NCI-H2171 treated with DMSO at 0.1 percent for 48 hours (cell line): ENCODE results near the gene MTUS2.

Source experiments
- DNase-seq: peaks from one replicate; lab custom pipeline; 2025; lab: John Stamatoyannopoulos, UW

MTUS2 gene

GRCh38 chr13:29108068-29108786, 288.1 kb downstream of the MTUS2 start:
- DNase-seq, result no peak

DNA sequence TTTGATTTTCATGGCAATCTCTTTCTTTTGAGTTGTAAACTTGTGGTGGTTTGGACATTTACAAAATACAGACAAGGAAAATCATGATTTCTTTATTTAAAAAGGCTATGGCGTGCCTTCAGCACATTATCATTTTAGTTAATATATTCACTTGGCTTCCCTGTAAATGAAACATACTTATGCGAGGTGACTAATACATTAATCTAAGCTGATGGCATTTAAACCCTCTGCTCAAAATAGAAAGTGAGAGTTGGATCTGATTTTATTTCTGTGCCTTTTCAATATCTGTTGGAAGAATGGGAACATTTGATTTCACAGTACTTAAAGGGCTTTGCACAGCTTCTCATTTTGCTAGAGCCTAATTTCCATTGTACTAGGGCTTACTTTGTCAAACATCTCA, 289.8 kb downstream of the MTUS2 start:
- DNase-seq, result no peak

DNA sequence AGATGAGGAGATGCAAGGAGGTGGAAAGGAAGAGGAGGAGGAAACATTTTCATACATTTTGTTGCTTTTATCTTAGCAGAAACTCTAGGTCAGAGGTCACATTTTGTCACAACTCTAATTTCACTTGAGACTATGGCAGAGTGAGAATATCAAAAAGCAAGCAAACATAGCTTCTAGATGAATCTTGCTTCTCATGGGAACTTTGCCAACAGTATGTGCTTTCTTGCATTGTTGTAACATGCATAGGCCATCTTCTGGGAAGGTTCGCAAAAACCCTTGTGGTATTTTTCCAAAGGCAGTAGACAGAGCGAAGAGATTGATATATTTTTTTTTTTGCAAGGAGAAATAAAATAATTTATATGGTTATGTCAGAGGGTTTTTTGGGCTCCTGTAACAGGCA, 291.3 kb downstream of the MTUS2 start:
- no peak for DNase-seq

DNA sequence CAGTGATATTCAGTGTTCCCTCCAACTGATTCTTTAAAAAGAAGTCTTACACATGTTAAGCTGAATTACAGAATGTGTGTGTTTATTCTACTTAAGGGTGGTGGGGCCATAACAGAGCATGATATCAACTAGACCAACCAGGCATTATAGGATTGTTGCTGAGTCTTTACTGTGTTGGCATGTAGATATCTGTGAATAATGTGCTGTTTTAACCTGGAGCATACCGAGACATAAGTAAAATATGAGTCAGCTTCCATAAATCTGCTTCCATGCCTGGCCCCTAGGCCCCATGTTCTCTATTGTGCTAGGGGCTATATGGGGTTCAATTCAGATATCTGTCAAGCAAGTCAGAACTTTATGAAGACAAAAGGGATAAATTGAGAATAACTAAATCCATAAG, 295.7 kb downstream of the MTUS2 start:
- DNase-seq, result no peak

GRCh38 chr13:29117663-29118062, 297.5 kb downstream of the MTUS2 start:
- DNase-seq, result no peak

- DNase-seq, result no peak
These were observed 298.3 kb downstream of the MTUS2 start for GRCh38 chr13:29118471-29118870.

DNA sequence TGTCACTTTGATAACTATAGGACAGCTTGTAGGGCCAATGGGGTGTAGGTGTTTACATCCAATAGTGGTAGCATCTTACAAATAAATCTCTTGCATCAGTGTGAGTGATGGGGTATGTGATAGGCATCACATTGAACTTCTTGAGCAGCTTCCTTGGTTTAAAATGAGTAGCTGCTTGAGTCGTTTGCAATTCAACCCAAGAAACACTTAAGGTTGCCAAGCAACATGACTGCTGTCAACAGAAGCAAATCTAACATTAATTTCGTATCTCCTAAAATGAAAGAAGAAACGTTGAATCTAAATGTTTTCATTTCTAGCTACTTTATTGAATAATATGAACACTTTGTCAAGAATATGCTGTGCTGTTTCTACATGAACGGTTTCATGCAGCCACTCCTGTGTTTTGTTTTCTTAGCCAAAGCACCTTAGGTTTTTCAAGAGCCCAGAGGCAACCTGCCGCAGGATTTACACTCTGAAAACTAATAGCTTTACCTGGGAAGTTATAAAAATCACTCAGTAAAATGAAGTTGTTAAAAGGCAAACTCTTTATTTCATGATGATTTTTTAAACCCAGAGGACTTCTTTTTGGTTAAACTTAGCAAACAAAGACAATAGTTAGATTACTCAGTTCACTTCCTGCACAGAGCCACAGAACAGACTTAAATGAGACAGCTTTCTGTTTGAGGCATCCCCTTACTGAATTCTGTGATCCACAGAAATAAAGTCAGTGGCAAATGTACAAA, 305.2 kb downstream of the MTUS2 start:
- DNase-seq, result no peak

DNA sequence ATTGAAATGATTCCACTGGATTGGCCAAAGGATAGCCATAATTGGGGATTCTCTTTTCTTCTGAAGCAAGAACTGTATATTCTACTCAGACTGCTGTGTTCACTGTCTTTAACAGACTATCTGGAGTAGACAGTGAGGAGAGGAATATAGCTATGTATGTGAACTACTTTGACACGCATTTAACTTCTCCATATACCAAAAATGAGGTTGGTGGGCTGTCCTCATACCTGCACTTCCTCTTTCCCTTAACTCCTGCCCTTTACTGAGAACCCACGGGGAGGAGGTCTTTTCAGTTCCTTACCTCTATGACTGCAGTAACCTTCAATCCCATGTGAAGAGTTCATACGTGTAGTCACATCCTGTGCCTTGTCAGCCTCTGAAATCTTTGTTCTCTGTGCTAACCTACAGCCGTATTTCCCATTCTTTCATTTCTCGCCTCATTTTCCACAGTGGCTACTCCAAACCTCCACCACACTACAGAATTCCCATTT, 305.8 kb downstream of the MTUS2 start:
- DNase-seq, result no peak

DNA sequence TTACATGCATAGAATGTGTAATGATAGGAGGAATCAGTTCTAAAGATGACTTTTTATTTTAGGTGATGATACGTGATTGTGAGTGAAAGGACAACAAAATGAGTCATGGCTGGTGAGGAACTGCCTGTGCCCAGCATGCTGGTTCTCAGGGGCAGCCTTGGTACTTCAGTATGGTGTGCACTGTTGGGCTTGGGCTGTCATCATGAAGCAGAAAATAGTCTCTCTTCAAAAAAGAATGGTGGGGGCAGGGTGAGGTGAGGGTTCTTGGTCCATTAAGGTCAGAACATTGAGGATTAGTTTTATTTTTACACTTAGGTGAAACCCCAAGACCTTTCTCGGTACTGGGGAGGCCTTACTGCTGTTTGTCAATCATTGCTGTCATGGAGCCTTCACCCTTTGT, 309.5 kb downstream of the MTUS2 start:
- no peak for DNase-seq

- DNase-seq, result no peak
These were observed 311.0 kb downstream of the MTUS2 start for GRCh38 chr13:29131159-29131558.

DNA sequence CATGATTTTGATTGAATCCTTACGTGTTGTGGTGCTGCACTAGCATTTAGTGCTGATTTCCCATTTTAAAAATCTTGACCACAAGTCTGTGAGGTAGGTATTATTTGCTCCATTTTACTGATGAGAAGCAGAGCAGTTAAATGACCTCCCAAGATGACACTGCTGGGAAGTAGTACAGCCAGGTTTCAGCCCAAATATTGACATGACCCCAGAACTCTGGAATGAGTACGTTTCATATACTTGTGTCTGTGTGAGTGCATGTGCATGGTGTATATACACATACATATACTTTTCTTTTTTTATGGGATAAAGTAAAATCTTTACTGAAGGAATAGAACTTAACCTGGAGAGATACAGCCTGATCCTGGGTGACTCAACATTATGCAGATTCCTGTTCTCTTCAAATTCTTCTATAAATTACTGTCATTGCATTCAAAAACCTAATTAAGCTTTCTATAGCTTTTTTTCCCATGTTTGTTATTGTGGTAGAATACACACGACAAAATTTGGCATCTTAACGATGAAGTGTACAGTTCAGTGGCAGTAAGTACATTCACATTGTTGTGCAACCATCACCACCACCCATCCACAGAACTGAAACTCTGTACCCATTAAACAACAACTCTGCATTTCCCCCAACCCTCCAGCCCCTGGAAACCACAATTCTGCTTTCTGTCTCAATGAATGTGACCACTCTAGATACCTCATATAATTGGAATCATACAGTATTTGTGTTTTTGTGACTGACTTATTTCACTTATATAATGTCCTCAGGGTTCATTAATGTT, 311.9 kb downstream of the MTUS2 start:
- DNase-seq, result no peak

- DNase-seq, result no peak
These were observed 316.2 kb downstream of the MTUS2 start for GRCh38 chr13:29136341-29136740.

- DNase-seq, result no peak
These were observed 316.9 kb downstream of the MTUS2 start for GRCh38 chr13:29137016-29137415.

- no peak for DNase-seq
These were observed 317.9 kb downstream of the MTUS2 start for GRCh38 chr13:29137995-29138394.

GRCh38 chr13:29140277-29140676, 320.1 kb downstream of the MTUS2 start:
- DNase-seq, result no peak

GRCh38 chr13:29143847-29144246, 323.7 kb downstream of the MTUS2 start:
- no peak for DNase-seq

- no peak for DNase-seq
These were observed 334.3 kb downstream of the MTUS2 start for GRCh38 chr13:29154390-29154789.

DNA sequence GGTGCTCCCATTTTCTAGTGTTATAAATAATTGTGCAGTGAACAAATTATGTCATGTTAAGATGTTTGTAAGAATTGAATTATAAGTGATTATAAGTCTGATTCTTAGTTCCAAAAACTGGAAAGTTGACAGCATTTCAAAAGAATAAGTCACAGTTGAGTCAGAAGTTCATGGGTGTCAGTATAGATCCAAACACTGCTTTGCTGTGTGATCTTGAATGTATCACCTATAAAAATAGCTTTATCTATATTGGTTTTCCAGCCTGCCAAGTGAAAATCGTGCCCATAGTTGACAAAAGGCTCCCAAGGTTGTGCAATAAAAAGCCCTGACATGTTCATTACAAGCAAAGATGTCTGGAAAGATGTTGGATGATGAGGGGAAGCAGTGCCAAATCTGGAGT, 336.0 kb downstream of the MTUS2 start:
- no peak for DNase-seq

GRCh38 chr13:29159871-29160270, 339.7 kb downstream of the MTUS2 start:
- DNase-seq, result no peak

- DNase-seq, result no peak
These were observed 340.7 kb downstream of the MTUS2 start for GRCh38 chr13:29160862-29161261.

DNA sequence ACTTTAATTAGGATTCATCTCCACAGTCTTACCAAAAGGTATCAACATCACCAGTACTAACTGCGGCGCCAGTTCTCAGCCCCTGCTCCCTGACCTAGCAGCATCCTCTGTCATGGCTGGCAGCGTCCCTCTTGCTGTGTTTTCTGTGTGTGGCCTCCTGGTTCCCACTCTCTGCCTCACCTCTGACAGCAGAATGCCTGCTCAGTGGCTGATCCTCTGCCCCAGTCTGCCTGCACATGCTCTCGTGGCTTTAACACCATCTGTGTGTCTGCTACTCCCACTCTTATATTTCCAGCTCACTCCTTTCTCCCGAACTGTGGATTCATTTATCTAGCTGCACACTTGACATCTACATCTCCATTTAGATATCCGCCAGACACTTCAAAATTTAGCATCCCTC, 341.5 kb downstream of the MTUS2 start:
- DNase-seq, result no peak

DNA sequence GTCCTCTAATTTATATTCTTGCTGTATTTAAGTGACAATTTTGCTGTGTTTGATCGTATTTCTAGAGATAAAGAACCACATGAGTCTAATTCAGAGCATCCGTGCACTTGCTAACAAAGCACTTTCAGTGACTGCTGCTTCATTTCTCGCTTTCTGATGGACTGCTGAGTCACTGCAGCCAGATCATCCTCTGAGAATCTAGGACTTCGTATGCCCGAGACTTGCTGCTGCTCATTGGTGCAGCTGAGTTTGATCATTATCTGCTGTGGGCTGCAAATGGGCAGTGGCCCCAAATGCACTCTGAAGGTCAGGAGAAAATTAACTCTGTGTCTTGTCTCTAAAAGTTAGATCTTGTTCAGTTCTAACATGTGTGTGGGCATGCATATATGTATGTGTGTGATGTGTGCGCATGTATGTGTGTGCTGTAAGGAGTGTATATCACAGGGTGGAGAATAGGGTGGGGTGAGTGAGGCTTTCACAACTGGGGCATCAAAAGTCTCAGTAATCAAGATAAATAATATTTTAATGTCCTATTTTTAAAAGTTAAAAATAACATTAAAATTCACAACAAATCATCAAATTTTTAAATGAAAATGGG, 342.6 kb downstream of the MTUS2 start:
- no peak for DNase-seq
